GM18511 (cell line): Measurements from ENCODE around the gene ADH4.
"Not testable (repeated sequence)": the region's sequence is repeated elsewhere in the genome, so short reads cannot be mapped to it uniquely, and the experiment has no call there.

Source experiments
- ATAC-seq: cut with Tn5 transposase; IDR thresholded peaks from one replicate; pipeline ENCODE4 v1.9.1; 2021; ENCODE audit warnings: mild to moderate bottlenecking, moderate library complexity; ENCODE audit not compliant: unreplicated experiment

The ADH4 gene

GRCh38 chr4:99084595-99084994 lies 59.5 kb downstream of the ADH4 start:
- no peak for ATAC-seq

GRCh38 chr4:99082192-99082591 lies 61.9 kb downstream of the ADH4 start:
- ATAC-seq, result no peak

GRCh38 chr4:99080869-99081268 lies 63.2 kb downstream of the ADH4 start:
- ATAC-seq, result not testable (repeated sequence)

- no peak for ATAC-seq
Measured at GRCh38 chr4:99079625-99080295, 64.3 kb downstream of the ADH4 start.

GRCh38 chr4:99078931-99079624 lies 65.0 kb downstream of the ADH4 start:
- ATAC-seq, result no peak

- ATAC-seq, result no peak
Measured at GRCh38 chr4:99078336-99078735, 65.8 kb downstream of the ADH4 start.

- ATAC-seq, result no peak
Measured at GRCh38 chr4:99077177-99077576, 66.9 kb downstream of the ADH4 start.

GRCh38 chr4:99076292-99076976 lies 67.7 kb downstream of the ADH4 start:
- no peak for ATAC-seq

- ATAC-seq, result no peak
Measured at GRCh38 chr4:99074816-99075215, 69.3 kb downstream of the ADH4 start.
